ENCODE results near the gene ABO. TPM values are rescaled to one million over a fixed set of nuclear protein-coding genes. Genes with fewer than 3 reads are reported as not detected.

ABO gene
- not detected for total RNA-seq

GRCh38 chr9:133275105-133276000, at the start of gene ABO:
Gene ABO (minus strand): TSS chr9:133275201.

GRCh38 chr9:133208880-133209300, 66.1 kb downstream of the ABO start, which contains the start of gene OBP2B:
Gene OBP2B (minus strand): TSS chr9:133209250. CDS start chr9:133209199, 51 bp downstream.

Small RNA genes lying within 50 kb of the gene (small RNA-seq; reads per million reads assigned to genes)
- not detected for gene RF00019 (ENCODE audit: low replicate concordance)

Other genes with a start within 250 kb of the ABO start
- 49.8 TPM for gene GTF3C5, start 244.2 kb downstream of the ABO start, total RNA-seq
- 0.31 TPM for gene CEL, start 213.2 kb downstream of the ABO start, total RNA-seq
- gene RALGDS, start 154.0 kb downstream of the ABO start, total RNA-seq: 196 TPM
- 6.9 TPM for gene GBGT1, start 111.3 kb downstream of the ABO start, total RNA-seq
- not detected for gene OBP2B, start 66.0 kb downstream of the ABO start, total RNA-seq
- 17.5 TPM for gene SURF6, start 61.0 kb upstream of the ABO start, total RNA-seq
- 34.4 TPM for gene MED22, start 72.9 kb upstream of the ABO start, total RNA-seq
- gene RPL7A, start 73.0 kb upstream of the ABO start, total RNA-seq: 912 TPM
- 10.6 TPM for gene SURF1, start 81.3 kb upstream of the ABO start, total RNA-seq
- 14.1 TPM for gene SURF2, start 81.3 kb upstream of the ABO start, total RNA-seq
- 66.4 TPM for gene SURF4, start 100.9 kb upstream of the ABO start, total RNA-seq
- 1.6 TPM for gene STKLD1, start 101.2 kb upstream of the ABO start, total RNA-seq
- gene REXO4, start 142.8 kb upstream of the ABO start, total RNA-seq: 14.7 TPM
- gene ADAMTS13, start 147.2 kb upstream of the ABO start, total RNA-seq: 2.5 TPM
- gene CACFD1, start 184.8 kb upstream of the ABO start, total RNA-seq: 27.2 TPM
- 17.2 TPM for gene SLC2A6, start 203.9 kb upstream of the ABO start, total RNA-seq
- gene MYMK, start 249.8 kb upstream of the ABO start, total RNA-seq: not detected